GM21576 (cell line): Measurements from ENCODE around the gene SPATA31D3.
"Not testable (repeated sequence)": the region's sequence is repeated elsewhere in the genome, so short reads cannot be mapped to it uniquely, and the experiment has no call there.

Experiments used
- ATAC-seq: cut with Tn5 transposase; IDR thresholded peaks from one replicate; pipeline ENCODE4 v1.9.1; 2021; ENCODE audit warnings: mild to moderate bottlenecking, moderate library complexity; ENCODE audit not compliant: unreplicated experiment

The SPATA31D3 gene

DNA sequence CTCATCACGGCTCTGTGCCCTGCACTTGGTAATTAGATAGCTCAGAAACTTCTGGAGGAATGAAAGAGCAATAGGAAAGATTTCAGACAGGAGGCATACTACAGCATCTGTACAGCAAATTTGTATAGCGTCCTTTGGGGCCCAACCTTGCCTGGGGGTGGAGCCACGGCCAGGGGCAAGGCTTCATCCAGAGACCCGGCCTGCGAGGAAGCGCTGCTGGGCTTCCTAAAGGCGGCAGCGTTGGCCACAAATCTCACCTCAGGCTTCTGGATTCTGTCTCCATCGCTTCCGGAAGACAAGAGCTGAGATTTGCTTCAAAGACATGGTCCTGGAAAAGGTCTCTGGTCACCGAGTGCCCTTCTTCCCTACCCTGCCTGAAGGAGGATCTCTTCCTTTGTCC, 33.1 kb downstream of the SPATA31D3 start:
- no peak for ATAC-seq

DNA sequence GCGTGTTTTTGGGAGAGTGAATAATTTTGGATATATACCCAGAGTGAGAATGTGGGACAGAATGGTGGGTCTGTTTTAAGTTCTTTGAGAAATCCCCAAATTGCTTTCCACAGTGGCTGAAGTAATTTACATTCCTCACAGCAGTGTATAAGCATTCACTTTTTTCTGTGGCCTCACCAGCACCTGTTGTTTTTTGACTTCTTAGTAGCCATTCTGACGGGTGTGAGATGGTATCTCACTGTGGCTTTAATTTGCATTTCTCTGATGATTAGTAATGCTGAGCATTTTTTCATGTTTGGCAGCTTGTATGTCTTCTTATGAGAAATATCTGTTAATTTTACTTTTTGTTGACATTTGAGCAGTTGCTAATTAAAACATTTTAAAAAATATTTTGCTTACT, 35.9 kb downstream of the SPATA31D3 start:
- ATAC-seq, result no peak

DNA sequence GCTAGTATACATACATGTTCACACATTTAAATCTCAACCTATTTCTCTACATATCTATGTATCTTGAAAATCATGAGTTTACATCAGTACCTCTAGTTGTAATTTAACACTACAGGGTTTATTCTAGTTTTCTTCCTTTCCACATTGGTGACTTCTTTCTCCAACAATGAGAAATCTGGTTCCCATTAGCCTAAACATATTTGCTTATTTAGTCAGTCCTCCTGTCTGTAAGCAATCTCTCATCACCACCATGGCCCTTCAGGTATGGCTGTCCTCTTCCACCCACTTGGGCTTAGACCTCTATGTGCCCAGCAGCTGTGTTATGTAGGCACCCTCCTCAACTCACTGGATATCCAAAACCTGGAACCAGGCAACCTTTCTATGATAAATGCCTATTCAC, 37.3 kb downstream of the SPATA31D3 start:
- no peak for ATAC-seq

DNA sequence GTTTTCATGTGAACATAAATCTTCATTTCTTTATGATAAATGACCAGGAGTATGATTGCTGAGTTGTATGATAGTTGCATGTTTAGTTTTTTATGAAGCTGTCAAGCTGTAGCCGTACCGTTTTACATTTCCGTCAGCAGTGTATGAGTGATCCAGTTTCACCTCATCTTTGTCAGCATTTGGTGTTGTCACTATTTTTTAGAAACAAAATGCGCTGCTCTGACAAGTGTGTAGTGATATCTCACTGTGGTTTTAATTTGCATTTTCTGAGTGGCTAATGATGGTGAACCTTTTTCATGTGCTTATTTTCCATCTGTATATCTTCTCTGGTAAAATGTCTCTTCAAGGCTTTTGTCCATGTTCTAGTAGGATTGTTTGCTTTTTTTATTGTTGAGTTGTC, 38.6 kb downstream of the SPATA31D3 start:
- ATAC-seq, result no peak

DNA sequence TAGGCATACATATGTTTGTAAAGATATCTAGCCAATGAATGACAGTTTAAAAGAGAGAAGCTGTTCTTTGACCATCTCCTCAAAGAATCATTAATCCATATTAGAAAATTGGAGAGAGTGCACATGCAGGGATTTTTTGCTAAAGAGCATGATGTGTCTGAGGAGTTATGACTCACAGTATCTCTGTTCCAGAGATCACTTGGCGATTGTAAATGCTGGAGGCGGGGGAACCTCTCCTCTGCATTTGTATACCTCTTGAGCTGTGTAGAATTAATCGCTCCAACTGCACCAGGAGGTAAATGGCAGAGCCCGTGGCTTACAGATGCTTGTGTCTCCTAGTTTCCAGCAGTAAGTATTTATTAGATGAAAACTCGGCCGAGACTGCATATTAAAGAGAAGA, 41.6 kb downstream of the SPATA31D3 start:
- no peak for ATAC-seq

DNA sequence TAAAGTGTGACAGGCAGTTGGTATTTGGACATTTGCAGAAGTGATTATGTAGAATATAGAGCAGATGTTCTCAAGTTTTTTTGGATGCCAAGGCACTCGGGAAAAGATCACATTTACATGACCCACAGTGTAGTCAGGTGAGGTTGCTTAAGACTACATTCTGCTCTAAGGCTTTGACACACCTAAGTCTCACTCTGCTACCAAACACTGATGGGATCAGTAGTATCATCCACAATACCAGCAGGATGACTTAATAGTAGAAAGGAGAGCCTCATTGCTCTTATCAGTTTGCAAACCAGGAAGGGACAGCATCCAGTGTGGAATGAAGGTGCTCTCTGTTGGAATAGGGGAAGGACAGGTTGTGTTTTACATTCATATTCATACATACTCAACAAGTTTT, 42.8 kb downstream of the SPATA31D3 start:
- ATAC-seq, result no peak

DNA sequence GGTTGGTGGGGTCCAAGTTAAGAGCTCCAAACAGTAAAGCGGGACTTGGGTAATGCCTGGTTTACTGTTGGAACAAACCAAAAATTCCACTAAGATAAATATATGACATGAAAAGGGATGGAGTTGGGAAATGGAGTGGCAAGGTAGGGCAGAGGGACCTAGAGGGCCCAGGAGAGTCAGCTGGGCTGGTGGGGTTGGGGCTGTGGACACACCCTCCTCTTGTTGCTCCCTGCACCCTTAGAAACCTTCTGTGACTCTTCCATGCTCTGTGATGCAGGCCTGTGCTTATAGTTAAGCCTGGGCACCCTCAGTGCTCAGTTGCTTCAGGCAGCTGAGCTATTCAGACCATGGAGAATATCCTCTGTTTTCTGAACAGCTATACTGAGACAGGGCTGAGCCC, 45.2 kb downstream of the SPATA31D3 start, which contains the start of gene SPATA31D1:
SPATA31D1 (plus strand) TSS at position 301 of the 400 bp plus-strand sequence; CDS start at position 348, 47 bp downstream.
- not testable (repeated sequence) for ATAC-seq

DNA sequence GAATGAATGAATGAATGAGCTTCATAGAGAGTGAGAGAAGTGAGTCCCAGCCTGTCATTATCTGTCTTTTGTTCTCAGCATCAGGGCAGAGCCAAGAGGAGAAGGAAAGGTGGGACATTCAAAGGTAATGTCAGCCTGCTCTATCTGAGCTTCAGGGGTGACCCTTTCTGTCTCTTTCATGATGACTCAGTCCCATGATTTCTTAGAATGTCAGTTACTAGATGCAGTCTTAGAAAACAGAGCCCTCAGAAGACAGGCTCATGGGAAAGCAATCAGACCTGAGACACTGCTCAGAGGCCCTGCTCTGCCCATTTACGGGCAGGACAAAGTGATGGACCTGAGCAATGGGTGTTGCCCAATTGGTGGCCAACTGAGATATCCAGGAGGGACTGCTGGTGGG, 46.4 kb downstream of the SPATA31D3 start:
- no peak for ATAC-seq

DNA sequence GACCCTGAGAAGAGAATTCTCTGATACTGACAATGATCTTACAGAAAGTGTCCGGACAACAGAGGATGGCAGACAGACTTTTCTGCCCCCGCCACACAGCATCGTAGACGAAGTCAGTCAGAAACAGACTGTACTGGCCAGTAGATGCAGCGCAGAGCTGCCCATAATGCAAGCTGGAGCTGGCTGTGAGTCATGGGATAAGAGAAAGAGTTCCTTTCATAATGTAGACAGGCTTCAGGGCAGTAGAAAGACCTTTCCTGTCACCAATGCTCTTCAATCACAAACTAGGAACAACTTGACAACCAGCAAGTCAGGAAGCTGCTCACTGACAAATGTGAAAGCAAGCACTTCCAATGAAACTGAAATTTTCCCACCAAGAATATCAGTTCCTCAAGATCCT, 50.4 kb downstream of the SPATA31D3 start:
- no peak for ATAC-seq
